ENCODE results near the gene NCK1.

GRCh38 chr3:136974670-136975069 is 112.7 kb downstream of the NCK1 start:
- TF ChIP-seq CTCF (conservative IDR thresholded peaks at IDR 0.05 in 1 of 2, IDR thresholded peaks at IDR 0.05 in 1 of 2; ENCODE audit: low read depth in 1 of 2, low read length in 2 of 2) (no peak), EZH2 (IDR thresholded peaks at IDR 0.05; ENCODE audit: low read length, missing control alignments) (no peak)

Measured in fibroblast of lung (primary cell).